Panc1 (cell line): Measurements from ENCODE around the gene CHCHD10. TPM values are rescaled to one million over a fixed set of nuclear protein-coding genes. Genes with fewer than 3 reads are reported as not detected.

Experiments used
- ATAC-seq: fragments of 200-7000 bp; cut with Tn5 transposase; 2 replicates; pipeline ENCODE4 v1.9.1; 2020; ENCODE audit warnings: mild to moderate bottlenecking, moderate library complexity
- BruUV-seq: library from RNA; stranded (reverse); fragments of 400-500 nt; replicated peaks from 2 replicates; lab custom pipeline; 2021; lab: Mats Ljungman, UMichigan
- CTCF ChIA-PET: fragments of 300-600 bp; sonication (Branson Sonifier 250); formaldehyde crosslinking; loops from one replicate; lab custom pipeline; 2022; ENCODE audit warnings: antibody characterized with exemption; lab: Charles Lee
- POLR2A ChIA-PET: fragments of 300-600 bp; sonication (Branson Sonifier 250); formaldehyde crosslinking; loops from one replicate; lab custom pipeline; 2022; ENCODE audit warnings: antibody characterized with exemption; lab: Charles Lee
- DNase-seq: peaks from one replicate; pipeline ENCODE4 v3.0.0-alpha.2; 2010; ENCODE audit warnings: low read depth, low spot score
- H3K27ac ChIP-seq: 2 replicates; pipeline ENCODE4 v1.5.1; 2011; ENCODE audit warnings: mild to moderate bottlenecking, low read length, inconsistent platforms
- H3K27me3 ChIP-seq: fragments of 200-500 bp; sonication (Bioruptor generic); 2 replicates; pipeline ENCODE4 v1.6.0; 2014; ENCODE audit warnings: low read length, inconsistent platforms; ENCODE audit not compliant: control insufficient read depth, insufficient read depth
- H3K36me3 ChIP-seq: fragments of 200-500 bp; sonication (Bioruptor generic); 2 replicates; pipeline ENCODE4 v1.5.1; 2014; ENCODE audit warnings: inconsistent platforms, mild to moderate bottlenecking, low read length, moderate library complexity; ENCODE audit not compliant: control insufficient read depth, insufficient read depth
- H3K4me1 ChIP-seq: 2 replicates; pipeline ENCODE4 v1.5.1; 2011; ENCODE audit warnings: inconsistent platforms, mild to moderate bottlenecking, low read length, moderate library complexity; ENCODE audit not compliant: control insufficient read depth, insufficient read depth
- H3K4me3 ChIP-seq, 2 experiments: 2 replicates each; pipeline ENCODE4 v1.5.1; 2011 to 2012; ENCODE audit warnings: low read depth in 2 of 2, low read length in 2 of 2, mild to moderate bottlenecking in 2 of 2, inconsistent platforms in 1 of 2, moderate library complexity in 1 of 2
- H3K9me3 ChIP-seq: fragments of 200-500 bp; sonication (Bioruptor generic); 2 replicates; pipeline ENCODE4 v1.5.1; 2014; ENCODE audit warnings: low read depth, mild to moderate bottlenecking, inconsistent platforms, low read length, moderate library complexity; ENCODE audit not compliant: control insufficient read depth, insufficient read depth
- POLR2AphosphoS5 ChIP-seq: IDR thresholded peaks from 2 replicates; pipeline ENCODE4 v1.6.1; 2012; ENCODE audit warnings: mild to moderate bottlenecking, low read depth, low read length, moderate library complexity
- SIN3A ChIP-seq: IDR thresholded peaks from 2 replicates; pipeline ENCODE4 v1.6.1; 2012; ENCODE audit warnings: low read depth, mild to moderate bottlenecking, low read length, moderate library complexity, borderline replicate concordance; ENCODE audit not compliant: insufficient read depth
- TCF7L2 ChIP-seq: IDR thresholded peaks from 2 replicates; pipeline ENCODE4 v1.6.1; 2011; ENCODE audit warnings: mild to moderate bottlenecking, low read depth, low read length, inconsistent platforms
- in situ Hi-C: cut with HindIII; loops from 2 replicates; pipeline ENCODE4 v1.10.0; 2016; ENCODE audit warnings: low sequenced_read_pairs, low pct_unique_long_range_greater_than_20kb
- intact Hi-C: fragments of 100-400 bp; cut with micrococcal nuclease; formaldehyde crosslinking; loops from one replicate; pipeline ENCODE4 v1.10.0; 2022; ENCODE audit not compliant: unreplicated experiment
- total RNA-seq: library from RNA; stranded (reverse); gene quantifications from one replicate; pipeline ENCODE4 v1.2.1, GENCODE V29; 2021; ENCODE audit not compliant: unreplicated experiment
- TF ChIP-seq, protein P1 (sequence below), 2 experiments: IDR thresholded peaks; 2 replicates each; pipeline ENCODE4 v1.6.1; 2011 to 2012; ENCODE audit warnings: low read depth in 2 of 2, control low read depth in 1 of 2, low read length in 1 of 2, mild to moderate bottlenecking in 1 of 2, moderate library complexity in 1 of 2; ENCODE audit not compliant: insufficient read depth in 1 of 2
- TF ChIP-seq, protein P2 (sequence below): fragments of 450-650 bp; IDR thresholded peaks from 2 replicates; pipeline ENCODE4 v1.5.1; 2017; ENCODE audit warnings: mild to moderate bottlenecking

The CHCHD10 gene
- total RNA-seq, 1 experiment from 2014 or later: 84.4 TPM

DNA sequence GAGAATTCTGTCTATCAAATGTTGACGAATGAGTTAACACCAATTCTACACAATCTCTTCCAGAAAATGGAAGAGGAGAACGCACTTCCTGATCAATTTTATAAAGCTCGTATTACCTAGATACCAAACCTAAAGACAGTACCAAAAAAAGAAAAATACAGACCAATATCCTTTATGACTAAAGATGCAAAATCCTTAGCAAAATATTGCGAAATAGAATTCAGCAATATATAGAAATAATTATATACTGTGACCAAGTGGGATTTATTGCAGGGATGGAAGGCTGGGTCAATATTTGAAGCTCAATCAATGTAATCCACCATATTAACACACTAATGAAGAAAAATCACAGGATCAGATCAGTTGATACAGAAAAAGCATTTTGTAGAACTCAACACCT lies 44.6 kb upstream of the CHCHD10 start:
- H3K36me3 ChIP-seq: peaks cover 4% of the 10 kb centered on the region; the same call in 1 of the 2 replicates
- BruUV-seq: no TSS peak
- CTCF ChIA-PET: no interaction called here

GRCh38 chr22:23806837-23807236 lies 39.1 kb upstream of the CHCHD10 start:
- no peak for DNase-seq
- no peaks in the 10 kb centered on the region for H3K4me1 ChIP-seq
- peaks cover 13% of the 10 kb centered on the region for H3K36me3 ChIP-seq
- ChIA-PET CTCF (no interaction called here), POLR2A (no interaction called here)
- in situ Hi-C loops (no loop called here), intact Hi-C loops (no loop called here)
- H3K4me3 ChIP-seq: no peak overlapping the region
- BruUV-seq: no TSS peak
- H3K9me3 ChIP-seq: no peaks in the 10 kb centered on the region
- H3K27ac ChIP-seq: no peak overlapping the region
- TF ChIP-seq POLR2AphosphoS5 (no peak), SIN3A (no peak), TCF7L2 (no peak)
- TF ChIP-seq, protein P1, sequence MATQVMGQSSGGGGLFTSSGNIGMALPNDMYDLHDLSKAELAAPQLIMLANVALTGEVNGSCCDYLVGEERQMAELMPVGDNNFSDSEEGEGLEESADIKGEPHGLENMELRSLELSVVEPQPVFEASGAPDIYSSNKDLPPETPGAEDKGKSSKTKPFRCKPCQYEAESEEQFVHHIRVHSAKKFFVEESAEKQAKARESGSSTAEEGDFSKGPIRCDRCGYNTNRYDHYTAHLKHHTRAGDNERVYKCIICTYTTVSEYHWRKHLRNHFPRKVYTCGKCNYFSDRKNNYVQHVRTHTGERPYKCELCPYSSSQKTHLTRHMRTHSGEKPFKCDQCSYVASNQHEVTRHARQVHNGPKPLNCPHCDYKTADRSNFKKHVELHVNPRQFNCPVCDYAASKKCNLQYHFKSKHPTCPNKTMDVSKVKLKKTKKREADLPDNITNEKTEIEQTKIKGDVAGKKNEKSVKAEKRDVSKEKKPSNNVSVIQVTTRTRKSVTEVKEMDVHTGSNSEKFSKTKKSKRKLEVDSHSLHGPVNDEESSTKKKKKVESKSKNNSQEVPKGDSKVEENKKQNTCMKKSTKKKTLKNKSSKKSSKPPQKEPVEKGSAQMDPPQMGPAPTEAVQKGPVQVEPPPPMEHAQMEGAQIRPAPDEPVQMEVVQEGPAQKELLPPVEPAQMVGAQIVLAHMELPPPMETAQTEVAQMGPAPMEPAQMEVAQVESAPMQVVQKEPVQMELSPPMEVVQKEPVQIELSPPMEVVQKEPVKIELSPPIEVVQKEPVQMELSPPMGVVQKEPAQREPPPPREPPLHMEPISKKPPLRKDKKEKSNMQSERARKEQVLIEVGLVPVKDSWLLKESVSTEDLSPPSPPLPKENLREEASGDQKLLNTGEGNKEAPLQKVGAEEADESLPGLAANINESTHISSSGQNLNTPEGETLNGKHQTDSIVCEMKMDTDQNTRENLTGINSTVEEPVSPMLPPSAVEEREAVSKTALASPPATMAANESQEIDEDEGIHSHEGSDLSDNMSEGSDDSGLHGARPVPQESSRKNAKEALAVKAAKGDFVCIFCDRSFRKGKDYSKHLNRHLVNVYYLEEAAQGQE (IDR thresholded peaks at IDR 0.05; ENCODE audit: insufficient read depth in 1 of 2, low read depth in 2 of 2, low read length in 1 of 2): no peak
- TF ChIP-seq, protein P2, sequence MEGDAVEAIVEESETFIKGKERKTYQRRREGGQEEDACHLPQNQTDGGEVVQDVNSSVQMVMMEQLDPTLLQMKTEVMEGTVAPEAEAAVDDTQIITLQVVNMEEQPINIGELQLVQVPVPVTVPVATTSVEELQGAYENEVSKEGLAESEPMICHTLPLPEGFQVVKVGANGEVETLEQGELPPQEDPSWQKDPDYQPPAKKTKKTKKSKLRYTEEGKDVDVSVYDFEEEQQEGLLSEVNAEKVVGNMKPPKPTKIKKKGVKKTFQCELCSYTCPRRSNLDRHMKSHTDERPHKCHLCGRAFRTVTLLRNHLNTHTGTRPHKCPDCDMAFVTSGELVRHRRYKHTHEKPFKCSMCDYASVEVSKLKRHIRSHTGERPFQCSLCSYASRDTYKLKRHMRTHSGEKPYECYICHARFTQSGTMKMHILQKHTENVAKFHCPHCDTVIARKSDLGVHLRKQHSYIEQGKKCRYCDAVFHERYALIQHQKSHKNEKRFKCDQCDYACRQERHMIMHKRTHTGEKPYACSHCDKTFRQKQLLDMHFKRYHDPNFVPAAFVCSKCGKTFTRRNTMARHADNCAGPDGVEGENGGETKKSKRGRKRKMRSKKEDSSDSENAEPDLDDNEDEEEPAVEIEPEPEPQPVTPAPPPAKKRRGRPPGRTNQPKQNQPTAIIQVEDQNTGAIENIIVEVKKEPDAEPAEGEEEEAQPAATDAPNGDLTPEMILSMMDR: no peak
- no peaks in the 10 kb centered on the region for H3K27me3 ChIP-seq
- no peak for ATAC-seq

More for the DNA sequence above, 44.6 kb upstream of the CHCHD10 start:
- H3K27ac ChIP-seq: no peak overlapping the region
- H3K4me1 ChIP-seq: no peaks in the 10 kb centered on the region
- H3K27me3 ChIP-seq: no peaks in the 10 kb centered on the region
- POLR2A ChIA-PET: no interaction called here
- no peaks in the 10 kb centered on the region for H3K9me3 ChIP-seq
- no peak overlapping the region for H3K4me3 ChIP-seq
- in situ Hi-C loops (no loop called here), intact Hi-C loops (no loop called here)
- DNase-seq (no peak), ATAC-seq (no peak)
- TF ChIP-seq, protein P2: no peak
- no peak for TF ChIP-seq SIN3A
- TF ChIP-seq, protein P1 (IDR thresholded peaks at IDR 0.05; ENCODE audit: insufficient read depth in 1 of 2, low read depth in 2 of 2, low read length in 1 of 2): no peak
- no peak for TF ChIP-seq TCF7L2
- TF ChIP-seq POLR2AphosphoS5: no peak
